H1 (cell line): ENCODE results near the gene CUEDC1. TPM values are rescaled to one million over a fixed set of nuclear protein-coding genes. Genes with fewer than 3 reads are reported as not detected.

Source experiments
- CHD7 ChIP-seq: fragments of 300-600 bp; sonication (generic); IDR thresholded peaks from 2 replicates; pipeline ENCODE4 v1.7.1; 2012; ENCODE audit warnings: low read length, moderate library complexity, mild to moderate bottlenecking, inconsistent platforms; ENCODE audit not compliant: insufficient replicate concordance
- YY1 ChIP-seq: IDR thresholded peaks from 2 replicates; pipeline ENCODE4 v1.6.1; 2011; ENCODE audit warnings: low read depth, mild to moderate bottlenecking, low read length
- polyA plus RNA-seq, 7 experiments: library from polyadenylated mRNA; depleted of rRNA in 3 of 7; stranded (reverse) in 5 of 7; unstranded in 2 of 7; fragments of >200 nt in 5 of 7; fragments of 200-250 nt in 2 of 7; gene quantifications; 1 replicate in 5 of 7; 2 replicates in 1 of 7; 4 replicates in 1 of 7; pipeline versions ENCODE4 v1.2.1 to v1.2.3, GENCODE V29; 2011 to 2013; ENCODE audit warnings: missing spikeins in 2 of 7, mixed read lengths in 2 of 7
- total RNA-seq: library from RNA; stranded (reverse); fragmentation: NEBNext Ultra II Directional; extraction: Animal tissue kit (Norgen Biotek cat#: 25700); gene quantifications from 2 replicates; pipeline ENCODE4 v1.2.1, GENCODE V29; 2021

The CUEDC1 gene
- total and polyA plus RNA-seq, 2 of the 8 experiments (the other 6 are each of a cell fraction or from before 2014, with no cell fraction given) = 4.0 to 10.7 TPM

DNA sequence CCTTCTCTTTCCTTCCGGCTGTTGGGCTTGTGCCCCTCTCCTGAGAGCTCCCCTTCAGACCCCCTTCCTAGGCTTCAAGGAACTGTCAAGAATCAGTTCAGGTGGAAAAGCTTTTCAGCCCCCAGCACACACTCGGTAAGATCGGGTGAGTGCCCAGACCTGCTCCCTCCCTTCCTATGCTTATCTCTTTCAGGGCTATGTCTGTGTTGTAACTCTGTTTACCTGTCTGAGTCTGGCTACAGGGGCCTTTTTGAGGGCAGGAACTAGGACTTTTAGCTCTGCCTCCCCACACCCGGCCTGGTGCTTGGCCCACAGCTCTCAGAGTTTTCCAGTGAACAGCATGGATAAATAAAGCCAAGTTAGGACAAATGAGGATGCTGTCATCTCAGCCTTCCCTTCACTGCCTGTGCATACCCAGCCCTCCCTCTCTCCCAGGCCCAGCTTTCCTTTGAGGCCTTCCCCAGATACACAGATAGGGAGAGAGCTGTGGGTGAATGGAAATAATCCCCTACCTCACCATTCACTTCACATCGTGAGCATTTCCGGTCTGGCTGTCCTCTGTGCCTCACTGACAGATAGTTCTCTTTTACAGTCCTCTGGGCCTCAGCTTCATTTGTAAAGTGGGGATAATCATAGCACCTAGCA lies 99.7 kb downstream of the CUEDC1 start (continued):
- TF ChIP-seq CHD7 (no peak), YY1 (no peak)
